ENCODE data around the gene AGAP1.

Gene AGAP1

GRCh38 chr2:235630718-235631296 lies 137.0 kb downstream of the AGAP1 start:
- H3K36me3 ChIP-seq (ENCODE audit: control insufficient read depth, insufficient read depth, low read length), result no peaks in the 10 kb centered on the region
- no peaks in the 10 kb centered on the region for H3K27me3 ChIP-seq (ENCODE audit: control insufficient read depth, insufficient read depth, low read length)
- H3K4me1 ChIP-seq (ENCODE audit: control insufficient read depth, insufficient read depth, low read length), result no peaks in the 10 kb centered on the region
- no peak overlapping the region for H3K27ac ChIP-seq (ENCODE audit: low read length)
- WGBS (ENCODE audit: insufficient coverage, insufficient read length), result no CpG with 5 or more reads among the region's 21 CpGs
- no peaks in the 10 kb centered on the region for H3K9me3 ChIP-seq (ENCODE audit: control insufficient read depth, insufficient read depth, low read length)
- H3K4me3 ChIP-seq (ENCODE audit: low read length), result no peak overlapping the region
- DNase-seq (ENCODE audit: low read depth, low spot score), result no peak

GRCh38 chr2:235634435-235635158 lies 140.8 kb downstream of the AGAP1 start:
- Histone ChIP-seq H3K4me3 (ENCODE audit: low read length) (no peak overlapping the region), H3K4me1 (ENCODE audit: control insufficient read depth, insufficient read depth, low read length) (peaks cover 4% of the 10 kb centered on the region), H3K27me3 (ENCODE audit: control insufficient read depth, insufficient read depth, low read length) (no peaks in the 10 kb centered on the region), H3K36me3 (ENCODE audit: control insufficient read depth, insufficient read depth, low read length) (no peaks in the 10 kb centered on the region), H3K9me3 (ENCODE audit: control insufficient read depth, insufficient read depth, low read length) (no peaks in the 10 kb centered on the region), H3K27ac (ENCODE audit: low read length) (no peak overlapping the region)
- no CpG with 5 or more reads among the region's 12 CpGs for WGBS (ENCODE audit: insufficient coverage, insufficient read length)
- no peak for DNase-seq (ENCODE audit: low read depth, low spot score)

GRCh38 chr2:235636546-235636945 lies 142.7 kb downstream of the AGAP1 start:
- Histone ChIP-seq H3K27ac (ENCODE audit: low read length) (no peak overlapping the region), H3K27me3 (ENCODE audit: control insufficient read depth, insufficient read depth, low read length) (no peaks in the 10 kb centered on the region), H3K4me3 (ENCODE audit: low read length) (no peak overlapping the region), H3K4me1 (ENCODE audit: control insufficient read depth, insufficient read depth, low read length) (peaks cover 4% of the 10 kb centered on the region), H3K36me3 (ENCODE audit: control insufficient read depth, insufficient read depth, low read length) (no peaks in the 10 kb centered on the region), H3K9me3 (ENCODE audit: control insufficient read depth, insufficient read depth, low read length) (no peaks in the 10 kb centered on the region)
- no peak for DNase-seq (ENCODE audit: low read depth, low spot score)
- WGBS (ENCODE audit: insufficient coverage, insufficient read length), result no CpG with 5 or more reads among the region's 12 CpGs

- no peaks in the 10 kb centered on the region for H3K27me3 ChIP-seq (ENCODE audit: control insufficient read depth, insufficient read depth, low read length)
- H3K9me3 ChIP-seq (ENCODE audit: control insufficient read depth, insufficient read depth, low read length), result no peaks in the 10 kb centered on the region
- H3K4me3 ChIP-seq (ENCODE audit: low read length), result no peak overlapping the region
- H3K36me3 ChIP-seq (ENCODE audit: control insufficient read depth, insufficient read depth, low read length), result no peaks in the 10 kb centered on the region
- H3K4me1 ChIP-seq (ENCODE audit: control insufficient read depth, insufficient read depth, low read length), result peaks cover 8% of the 10 kb centered on the region
- no peak for DNase-seq (ENCODE audit: low read depth, low spot score)
- no CpG with 5 or more reads among the region's 7 CpGs for WGBS (ENCODE audit: insufficient coverage, insufficient read length)
- no peak overlapping the region for H3K27ac ChIP-seq (ENCODE audit: low read length)
These were observed 144.1 kb downstream of the AGAP1 start for GRCh38 chr2:235637896-235638295.

GRCh38 chr2:235638541-235639427 lies 144.9 kb downstream of the AGAP1 start:
- DNase-seq (ENCODE audit: low read depth, low spot score), result no peak
- H3K27ac ChIP-seq (ENCODE audit: low read length), result no peak overlapping the region

GRCh38 chr2:235639428-235639773 lies 145.6 kb downstream of the AGAP1 start:
- Histone ChIP-seq H3K4me3 (ENCODE audit: low read length) (no peak overlapping the region), H3K9me3 (ENCODE audit: control insufficient read depth, insufficient read depth, low read length) (no peaks in the 10 kb centered on the region), H3K27me3 (ENCODE audit: control insufficient read depth, insufficient read depth, low read length) (no peaks in the 10 kb centered on the region), H3K4me1 (ENCODE audit: control insufficient read depth, insufficient read depth, low read length) (peaks cover 8% of the 10 kb centered on the region), H3K36me3 (ENCODE audit: control insufficient read depth, insufficient read depth, low read length) (no peaks in the 10 kb centered on the region), H3K27ac (ENCODE audit: low read length) (no peak overlapping the region)
- DNase-seq (ENCODE audit: low read depth, low spot score), result no peak
- WGBS (ENCODE audit: insufficient coverage, insufficient read length), result no CpG with 5 or more reads among the region's 8 CpGs

More at GRCh38 chr2:235638541-235639427, 144.9 kb downstream of the AGAP1 start:
- Histone ChIP-seq H3K4me1 (ENCODE audit: control insufficient read depth, insufficient read depth, low read length) (peaks cover 8% of the 10 kb centered on the region), H3K9me3 (ENCODE audit: control insufficient read depth, insufficient read depth, low read length) (no peaks in the 10 kb centered on the region), H3K36me3 (ENCODE audit: control insufficient read depth, insufficient read depth, low read length) (no peaks in the 10 kb centered on the region), H3K27me3 (ENCODE audit: control insufficient read depth, insufficient read depth, low read length) (no peaks in the 10 kb centered on the region), H3K4me3 (ENCODE audit: low read length) (no peak overlapping the region)
- no CpG with 5 or more reads among the region's 12 CpGs for WGBS (ENCODE audit: insufficient coverage, insufficient read length)

GRCh38 chr2:235639885-235640284 lies 146.0 kb downstream of the AGAP1 start:
- H3K9me3 ChIP-seq (ENCODE audit: control insufficient read depth, insufficient read depth, low read length), result no peaks in the 10 kb centered on the region
- H3K4me1 ChIP-seq (ENCODE audit: control insufficient read depth, insufficient read depth, low read length), result peaks cover 8% of the 10 kb centered on the region
- H3K36me3 ChIP-seq (ENCODE audit: control insufficient read depth, insufficient read depth, low read length), result no peaks in the 10 kb centered on the region
- no peak overlapping the region for H3K27ac ChIP-seq (ENCODE audit: low read length)
- no peak overlapping the region for H3K4me3 ChIP-seq (ENCODE audit: low read length)
- WGBS (ENCODE audit: insufficient coverage, insufficient read length), result no CpG with 5 or more reads among the region's 2 CpGs
- no peak for DNase-seq (ENCODE audit: low read depth, low spot score)
- H3K27me3 ChIP-seq (ENCODE audit: control insufficient read depth, insufficient read depth, low read length), result no peaks in the 10 kb centered on the region

- no peak for DNase-seq (ENCODE audit: low read depth, low spot score)
- H3K4me1 ChIP-seq (ENCODE audit: control insufficient read depth, insufficient read depth, low read length), result peaks cover 8% of the 10 kb centered on the region
- H3K4me3 ChIP-seq (ENCODE audit: low read length), result no peak overlapping the region
- no peaks in the 10 kb centered on the region for H3K36me3 ChIP-seq (ENCODE audit: control insufficient read depth, insufficient read depth, low read length)
- no peak overlapping the region for H3K27ac ChIP-seq (ENCODE audit: low read length)
- H3K27me3 ChIP-seq (ENCODE audit: control insufficient read depth, insufficient read depth, low read length), result no peaks in the 10 kb centered on the region
- no CpG with 5 or more reads among the region's 2 CpGs for WGBS (ENCODE audit: insufficient coverage, insufficient read length)
- no peaks in the 10 kb centered on the region for H3K9me3 ChIP-seq (ENCODE audit: control insufficient read depth, insufficient read depth, low read length)
These were observed 146.5 kb downstream of the AGAP1 start for GRCh38 chr2:235640377-235640776.

GRCh38 chr2:235640926-235641723 lies 147.3 kb downstream of the AGAP1 start:
- Histone ChIP-seq H3K9me3 (ENCODE audit: control insufficient read depth, insufficient read depth, low read length) (no peaks in the 10 kb centered on the region), H3K36me3 (ENCODE audit: control insufficient read depth, insufficient read depth, low read length) (no peaks in the 10 kb centered on the region), H3K4me3 (ENCODE audit: low read length) (no peak overlapping the region), H3K27me3 (ENCODE audit: control insufficient read depth, insufficient read depth, low read length) (no peaks in the 10 kb centered on the region), H3K4me1 (ENCODE audit: control insufficient read depth, insufficient read depth, low read length) (peaks cover 8% of the 10 kb centered on the region), H3K27ac (ENCODE audit: low read length) (no peak overlapping the region)
- no peak for DNase-seq (ENCODE audit: low read depth, low spot score)
- WGBS (ENCODE audit: insufficient coverage, insufficient read length), result no CpG with 5 or more reads among the region's 11 CpGs

GRCh38 chr2:235641956-235642355 lies 148.1 kb downstream of the AGAP1 start:
- no peak for DNase-seq (ENCODE audit: low read depth, low spot score)
- no CpG with 5 or more reads among the region's 8 CpGs for WGBS (ENCODE audit: insufficient coverage, insufficient read length)
- Histone ChIP-seq H3K27me3 (ENCODE audit: control insufficient read depth, insufficient read depth, low read length) (no peaks in the 10 kb centered on the region), H3K27ac (ENCODE audit: low read length) (no peak overlapping the region), H3K9me3 (ENCODE audit: control insufficient read depth, insufficient read depth, low read length) (no peaks in the 10 kb centered on the region), H3K4me3 (ENCODE audit: low read length) (no peak overlapping the region), H3K36me3 (ENCODE audit: control insufficient read depth, insufficient read depth, low read length) (no peaks in the 10 kb centered on the region), H3K4me1 (ENCODE audit: control insufficient read depth, insufficient read depth, low read length) (peaks cover 8% of the 10 kb centered on the region)

All from iPS DF 6.9 (cell line).